Measurements from ENCODE around the gene CACNA1G.
A peak's percentile ranks its signal among the peaks of the same experiment; 100 is the strongest.

Gene CACNA1G

DNA sequence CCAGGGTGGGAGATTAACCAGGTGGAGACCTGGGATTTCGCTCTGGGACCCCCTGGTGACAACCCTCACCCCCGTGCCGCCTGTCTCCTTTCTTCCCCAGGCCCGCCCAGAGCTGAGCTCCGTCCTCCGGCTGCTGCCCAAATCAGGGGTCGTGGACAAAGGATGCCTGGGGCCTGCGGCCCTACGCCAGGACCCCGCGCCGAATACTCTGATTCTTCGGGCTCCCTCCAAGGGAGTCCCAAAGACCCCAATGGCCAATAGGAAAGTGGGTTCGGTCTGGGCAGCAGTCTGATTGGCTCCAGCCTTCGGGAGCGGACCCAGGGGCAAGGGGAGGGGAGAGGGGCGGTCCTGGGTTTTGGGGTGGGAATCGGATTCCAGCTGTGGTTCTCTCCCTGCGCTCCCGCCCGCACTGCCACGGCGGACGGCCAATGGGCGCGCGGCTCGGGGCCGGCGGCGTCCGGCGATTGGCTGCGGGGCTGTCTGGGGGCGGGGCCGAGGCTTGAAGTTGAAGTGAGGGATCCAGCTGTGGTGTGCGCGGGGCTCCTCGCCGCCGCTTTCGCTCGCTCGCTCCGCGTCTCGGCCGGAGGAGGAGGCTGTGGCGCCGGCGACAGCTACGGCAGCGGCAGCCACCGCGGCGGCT is at the start of gene CACNA1G:
CACNA1G (plus strand) TSS at position 531 of the 640 bp plus-strand sequence. CDS start 745 bp downstream, outside the sequence.
- peak; percentile 83 to 86 for DNase-seq

DNA sequence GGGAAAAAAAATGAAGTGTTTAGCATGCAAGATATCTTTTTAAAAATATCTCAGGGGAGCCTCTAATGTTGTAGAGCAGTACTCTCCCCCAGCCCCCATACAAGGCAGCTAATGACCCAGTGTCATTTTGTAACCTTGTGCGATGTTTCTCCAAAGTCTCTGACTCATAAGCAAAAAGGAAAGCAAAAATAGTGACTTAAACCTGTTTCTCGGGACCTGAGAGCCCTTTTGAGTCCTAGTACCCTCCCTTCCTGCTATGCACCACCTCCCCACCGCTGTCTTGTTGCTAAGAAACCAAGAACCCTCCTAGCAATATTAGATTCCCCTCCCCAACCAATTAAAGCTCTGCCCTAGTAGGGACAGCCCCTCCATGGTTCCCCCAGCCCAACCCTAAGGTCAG is 49.5 kb upstream of the CACNA1G start:
- peak; percentile 23 to 35 for DNase-seq

DNA sequence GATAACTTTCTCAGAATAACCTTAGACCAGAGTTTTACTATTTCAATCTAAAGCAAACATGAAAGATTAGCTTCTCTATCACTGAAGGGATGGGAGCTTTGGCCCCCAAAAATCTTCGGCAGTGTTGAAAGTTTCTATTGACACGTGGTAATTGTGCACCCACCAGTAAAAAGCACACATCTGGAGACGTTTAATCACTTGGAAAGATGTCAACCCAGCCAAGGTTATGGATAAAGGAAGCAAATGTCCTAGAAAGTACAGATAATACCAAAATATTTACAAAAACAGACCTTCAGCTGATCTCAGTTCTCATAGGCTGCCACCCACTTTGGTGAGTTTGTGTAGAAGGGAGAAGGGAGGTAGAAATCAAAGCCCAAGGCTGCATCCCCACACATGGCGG is 47.0 kb upstream of the CACNA1G start:
- no peak for DNase-seq

DNA sequence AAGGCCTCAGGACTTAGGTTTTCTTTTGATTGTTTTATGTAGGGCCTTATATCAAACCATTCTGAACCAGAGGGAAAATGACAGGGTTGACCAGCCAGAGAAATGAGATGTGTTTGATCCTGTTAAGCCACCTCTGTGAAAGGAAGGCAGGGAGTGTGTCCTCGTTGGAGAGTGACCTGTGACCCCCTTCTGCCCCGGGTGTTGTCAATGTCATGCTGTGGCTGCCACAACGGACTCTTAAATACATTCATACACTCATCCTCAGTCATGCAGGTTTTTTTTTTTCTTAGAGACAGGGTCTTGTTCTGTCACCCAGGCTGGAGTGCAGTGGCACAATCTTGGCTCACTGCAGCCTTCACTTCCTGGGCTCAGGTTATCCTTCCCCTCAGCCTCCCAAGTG is 46.1 kb upstream of the CACNA1G start:
- no peak for DNase-seq

DNA sequence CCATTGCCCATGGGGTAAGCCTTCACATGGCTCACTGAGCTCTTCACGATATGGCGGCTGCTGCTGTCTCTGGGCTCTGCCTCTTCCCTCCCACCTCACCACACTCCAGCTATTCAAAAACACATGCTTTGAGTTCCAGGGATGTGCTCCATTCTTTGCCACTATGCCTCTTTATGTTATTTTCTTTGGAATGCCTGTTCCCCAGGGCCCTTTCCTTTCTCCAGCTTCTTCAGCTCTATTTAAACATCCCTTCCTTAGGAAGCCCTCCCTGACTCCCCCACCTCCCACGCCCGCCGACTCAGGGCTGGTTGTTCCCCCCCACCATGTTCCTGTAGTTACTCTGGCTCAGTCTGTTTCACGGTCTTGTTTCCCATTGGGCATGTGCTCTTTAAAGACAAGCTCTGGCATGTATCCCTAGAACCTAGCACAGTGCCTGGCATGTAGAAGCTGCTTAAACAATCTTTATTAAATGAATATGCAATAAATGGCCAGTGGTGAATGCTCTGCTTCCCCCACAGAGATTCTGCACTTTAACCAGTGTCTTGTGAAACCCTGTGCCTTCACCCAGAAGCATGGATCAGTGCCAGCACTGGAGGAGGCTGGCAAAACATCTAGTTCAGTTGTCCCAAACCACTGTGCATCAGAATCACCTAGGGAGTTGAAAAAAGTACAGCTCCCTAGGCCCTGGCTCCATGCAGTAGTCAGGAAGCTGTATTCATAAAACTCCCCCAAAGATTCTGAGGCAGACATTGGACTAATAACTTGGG is 45.4 kb upstream of the CACNA1G start:
- DNase-seq, result no peak

DNA sequence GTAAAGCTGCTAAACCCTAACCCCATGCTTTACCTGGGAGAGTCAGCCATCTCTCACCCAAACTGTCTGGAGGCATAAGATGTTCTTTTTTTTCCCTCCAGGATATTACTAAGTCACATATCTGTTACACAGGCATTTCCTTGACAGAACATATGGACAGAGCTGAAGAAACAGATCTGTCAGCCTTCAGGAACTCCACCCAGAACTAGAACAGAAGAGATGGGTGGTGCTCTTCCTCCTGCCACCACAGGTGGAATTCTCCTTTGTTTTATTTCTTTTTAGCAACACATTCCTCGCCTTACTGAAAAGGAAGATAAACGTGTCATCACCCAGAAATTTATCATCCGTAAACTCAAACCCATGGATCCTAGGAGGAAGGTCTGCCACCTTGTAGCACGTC is 43.5 kb upstream of the CACNA1G start:
- DNase-seq, result no peak

DNA sequence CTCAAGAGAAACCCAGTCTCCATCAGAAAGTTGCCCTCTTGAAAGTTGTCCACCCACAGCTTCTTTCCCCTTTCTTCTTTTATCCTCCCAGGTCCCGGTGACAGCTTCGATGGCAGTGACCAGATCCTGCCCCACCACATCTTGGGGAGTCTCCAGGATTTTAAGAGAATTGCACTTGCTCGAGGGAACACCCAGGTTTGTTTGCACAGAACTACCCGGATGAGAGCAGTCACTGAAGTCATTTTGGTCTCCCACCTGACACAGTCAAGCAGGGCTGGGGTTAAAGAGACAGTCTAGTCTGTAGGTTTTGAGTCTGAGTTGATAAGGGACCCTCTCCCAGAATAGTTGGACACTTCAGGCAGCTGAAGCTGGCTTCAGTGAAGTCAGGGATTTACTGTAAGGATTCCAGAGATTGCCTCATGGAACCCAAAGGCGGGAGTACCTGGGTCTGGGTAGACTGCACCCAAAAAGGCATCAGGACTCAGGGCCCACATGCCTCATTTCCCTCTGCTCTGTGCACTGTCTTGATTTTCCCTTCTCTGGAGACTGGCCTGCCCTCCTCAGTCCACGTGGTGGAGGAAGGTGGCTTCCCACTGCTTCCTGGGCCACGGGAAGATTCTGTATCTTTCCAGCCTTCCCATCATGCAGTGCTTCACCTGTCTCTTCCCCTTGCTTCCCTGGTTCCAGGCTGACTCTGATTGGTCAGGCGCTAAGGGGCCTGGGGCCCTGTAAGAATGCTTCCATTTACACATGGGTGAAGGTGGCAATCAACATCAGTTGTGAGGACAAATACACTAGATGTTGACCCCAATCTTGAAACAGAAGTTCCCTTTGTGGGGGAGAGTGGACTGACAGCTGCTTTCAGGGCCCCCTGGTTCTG is 42.8 kb upstream of the CACNA1G start:
- no peak for DNase-seq

DNA sequence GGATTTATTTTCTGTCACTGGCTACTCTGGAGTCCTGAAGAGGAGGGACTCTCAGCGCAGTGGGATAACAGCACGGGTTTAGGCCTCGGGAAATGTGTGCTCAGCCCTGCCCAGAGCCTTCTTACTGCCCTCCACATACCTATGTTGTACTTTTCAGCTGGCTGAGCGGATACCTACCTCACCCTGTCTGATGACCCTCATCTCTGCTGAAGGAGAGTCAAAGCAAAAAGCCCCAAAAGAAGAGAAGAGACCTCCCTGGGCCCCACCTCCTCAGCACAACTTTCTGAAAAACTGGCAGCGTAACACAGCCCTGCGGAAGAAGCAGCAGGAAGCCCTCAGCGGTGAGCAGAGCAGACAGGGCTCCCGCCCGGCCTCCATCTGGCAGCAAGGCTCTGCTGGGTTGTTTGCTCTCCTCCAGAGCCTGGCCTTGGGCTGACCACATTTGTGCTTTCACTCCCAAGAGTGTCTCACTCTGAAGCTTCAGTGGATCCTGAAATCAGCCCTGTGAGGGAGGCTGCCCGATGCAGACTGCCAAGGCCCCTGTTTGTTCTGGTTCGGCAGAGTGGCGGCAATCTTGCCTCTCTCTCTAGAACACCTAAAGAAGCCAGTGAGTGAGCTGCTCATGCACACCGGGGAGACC is 42.0 kb upstream of the CACNA1G start:
- no peak for DNase-seq

DNA sequence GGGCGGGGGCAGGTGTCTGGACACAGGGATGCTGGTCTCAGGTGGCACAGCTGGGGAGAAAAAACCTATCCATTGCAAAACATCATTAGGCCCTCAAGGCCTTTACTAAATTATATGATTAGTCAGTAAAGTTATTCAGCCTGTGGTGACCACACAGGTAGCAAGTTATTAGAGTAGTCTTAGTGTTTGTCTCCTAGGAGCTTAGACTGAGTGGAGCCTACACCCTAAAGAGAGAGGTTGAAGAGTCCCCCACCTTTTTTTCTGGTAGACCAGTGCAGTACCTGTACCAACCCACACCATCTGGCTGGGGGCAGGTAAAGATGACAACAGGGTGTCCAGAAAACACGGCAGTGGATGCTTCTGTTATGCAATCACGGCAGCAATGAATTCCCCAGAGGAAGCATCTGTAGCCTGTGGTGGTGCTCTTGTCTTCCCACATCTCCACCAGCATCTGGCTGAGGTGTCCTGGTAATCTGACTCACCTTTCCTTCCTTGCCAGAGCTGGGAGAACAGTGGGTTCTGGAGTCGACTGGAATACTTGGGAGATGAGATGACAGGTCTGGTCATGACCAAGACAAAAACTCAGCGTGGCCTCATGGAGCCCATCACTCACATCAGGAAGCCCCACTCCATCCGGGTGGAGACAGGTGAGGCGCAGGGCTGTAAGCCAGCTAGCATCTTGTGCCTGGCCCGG is 41.2 kb upstream of the CACNA1G start:
- no peak for DNase-seq

DNA sequence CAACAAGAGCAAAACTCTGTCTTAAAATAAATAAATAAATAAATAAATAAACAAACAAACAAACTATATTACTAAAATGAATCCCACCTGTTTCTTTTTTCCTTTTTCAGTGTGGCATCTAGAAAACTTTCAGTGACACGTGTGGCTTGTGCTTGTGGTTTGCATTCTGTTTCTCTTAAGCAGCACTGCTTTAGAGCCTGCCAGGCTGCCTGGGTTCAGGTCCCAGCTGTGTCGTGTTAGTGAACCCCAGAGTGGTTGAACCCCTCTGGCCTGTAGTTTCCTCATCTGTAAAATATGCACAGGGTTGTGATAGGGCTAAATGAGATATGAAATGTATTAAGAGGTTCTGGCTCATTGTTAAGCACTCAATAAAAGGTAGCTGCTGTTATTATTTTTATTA is 40.0 kb upstream of the CACNA1G start:
- DNase-seq, result no peak

DNA sequence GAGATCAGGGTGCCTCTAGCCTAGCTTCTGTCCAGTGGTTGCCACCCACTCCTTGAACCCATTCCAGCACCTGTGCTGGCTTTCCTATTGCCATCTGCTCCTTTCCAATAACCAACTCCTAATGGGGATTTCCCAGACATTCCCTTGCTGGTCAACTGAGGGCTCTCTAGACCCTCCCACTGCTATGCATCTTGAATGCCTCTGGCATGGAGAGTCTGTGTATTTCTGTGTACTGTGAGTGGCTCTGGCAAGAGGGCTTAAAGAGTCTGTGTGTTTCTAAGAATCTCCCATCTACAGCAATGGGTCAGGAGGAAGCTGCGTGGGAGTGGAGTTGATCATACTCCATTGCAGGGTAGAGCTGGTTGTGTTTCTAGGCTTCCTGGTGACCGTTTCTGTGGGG is 39.0 kb upstream of the CACNA1G start:
- no peak for DNase-seq

DNA sequence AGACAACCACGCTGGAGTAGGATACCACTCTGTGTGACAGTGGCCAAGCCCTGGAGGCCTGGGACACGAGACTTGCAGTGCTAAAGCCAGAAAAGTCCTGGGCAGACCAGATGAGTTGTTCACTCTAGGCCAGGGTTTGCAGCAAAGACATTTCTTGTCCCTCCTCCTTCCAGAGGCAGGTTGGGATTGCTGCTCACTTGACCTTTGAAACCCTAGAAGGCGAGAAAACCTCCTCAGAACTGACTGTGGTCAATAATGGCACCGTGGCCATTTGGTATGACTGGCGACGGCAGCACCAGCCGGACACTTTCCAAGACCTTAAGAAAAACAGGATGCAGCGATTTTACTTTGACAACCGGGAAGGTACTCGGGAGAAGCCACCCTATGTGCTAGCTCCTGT is 37.7 kb upstream of the CACNA1G start:
- DNase-seq, result no peak

DNA sequence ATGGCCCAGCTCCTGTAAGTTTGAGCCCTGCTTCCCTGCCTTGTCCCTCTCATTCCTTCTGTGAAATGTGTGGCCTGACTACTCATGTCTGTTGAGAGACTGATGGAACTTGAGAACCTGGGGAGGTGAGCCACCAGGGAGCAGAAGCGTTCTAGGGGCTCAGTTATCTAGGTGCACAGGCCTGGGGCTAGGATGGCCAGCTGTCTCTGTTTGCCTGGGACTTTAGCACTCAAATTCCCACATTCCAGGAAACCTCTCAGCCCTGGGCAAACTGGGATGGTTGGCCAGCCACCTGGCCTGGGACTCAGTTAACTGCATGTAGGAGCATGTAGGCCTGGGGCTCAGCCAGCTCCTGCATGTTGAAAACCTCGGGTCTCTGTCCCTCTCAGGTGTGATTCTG is 37.3 kb upstream of the CACNA1G start:
- DNase-seq, result no peak

DNA sequence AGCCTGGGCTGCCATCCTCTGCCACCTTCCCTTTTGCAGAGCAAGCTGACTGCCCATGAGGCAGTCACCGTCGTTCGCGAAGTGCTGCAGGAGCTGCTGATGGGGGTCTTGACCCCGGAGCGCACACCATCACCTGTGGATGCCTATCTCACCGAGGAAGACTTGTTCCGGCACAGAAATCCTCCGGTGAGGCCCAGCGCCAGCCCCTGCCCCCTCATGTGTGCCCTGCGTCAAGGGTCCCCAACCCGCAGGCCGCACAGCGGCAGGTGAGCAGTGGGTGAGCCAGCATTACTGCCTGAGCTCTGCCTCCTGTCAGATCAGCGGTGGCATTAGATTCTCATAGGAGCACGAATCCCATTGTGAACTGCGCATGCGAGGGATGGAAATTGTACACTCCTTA is 35.7 kb upstream of the CACNA1G start:
- no peak for DNase-seq

DNA sequence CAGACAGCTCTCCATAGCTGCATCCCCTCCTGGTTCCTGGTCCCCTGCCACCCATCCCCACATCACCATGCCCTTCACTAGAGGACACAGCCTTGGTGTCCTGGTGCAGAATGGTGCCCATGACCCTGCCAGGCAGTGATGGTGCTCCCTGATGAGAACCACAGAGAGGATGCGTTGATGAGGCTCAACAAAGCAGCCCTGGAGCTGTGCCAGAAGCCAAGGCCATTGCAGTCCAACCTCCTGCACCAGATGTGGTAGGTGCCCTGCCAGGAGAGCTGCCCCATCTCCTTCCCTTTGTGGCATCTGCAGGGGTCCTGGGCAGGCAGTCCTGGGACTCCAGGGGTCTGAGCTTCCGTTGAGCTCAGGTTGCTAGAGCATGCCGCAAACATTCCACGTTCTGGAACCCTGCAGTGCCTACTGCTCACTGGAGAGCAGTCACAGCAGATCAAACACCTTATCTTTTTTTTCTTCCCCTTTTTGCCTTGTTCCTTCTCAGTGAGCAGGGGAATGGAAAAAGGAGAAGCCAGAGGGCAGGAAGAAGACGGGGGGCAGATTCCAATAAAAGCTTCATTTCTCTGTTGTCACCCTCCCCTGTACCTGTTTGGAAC is 33.3 kb upstream of the CACNA1G start:
- no peak for DNase-seq

DNA sequence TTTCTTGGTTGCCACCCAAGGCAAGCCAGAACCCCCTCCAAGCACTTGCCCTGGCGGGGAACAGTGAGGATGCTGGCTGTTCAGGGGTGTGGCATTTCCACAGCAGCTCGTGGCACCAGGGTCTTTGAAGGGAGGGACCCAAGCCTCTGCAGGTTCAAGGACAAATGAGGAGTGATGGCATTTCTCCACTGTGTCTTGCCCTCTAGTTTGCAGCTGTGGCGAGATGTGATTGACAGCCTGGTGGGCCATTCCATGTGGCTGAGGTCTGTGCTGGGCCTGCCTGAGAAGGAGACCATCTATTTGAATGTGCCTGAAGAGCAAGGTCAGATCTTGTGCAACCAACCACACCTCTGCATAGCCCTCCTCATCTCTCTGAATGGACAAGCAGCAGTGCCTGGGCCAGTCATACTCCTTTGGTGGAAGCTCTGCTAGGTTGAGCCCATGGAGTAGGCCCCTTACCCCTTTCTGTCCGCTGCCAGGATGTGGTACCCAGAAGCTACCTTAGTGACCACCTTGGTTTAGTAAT is 32.5 kb upstream of the CACNA1G start:
- no peak for DNase-seq

DNA sequence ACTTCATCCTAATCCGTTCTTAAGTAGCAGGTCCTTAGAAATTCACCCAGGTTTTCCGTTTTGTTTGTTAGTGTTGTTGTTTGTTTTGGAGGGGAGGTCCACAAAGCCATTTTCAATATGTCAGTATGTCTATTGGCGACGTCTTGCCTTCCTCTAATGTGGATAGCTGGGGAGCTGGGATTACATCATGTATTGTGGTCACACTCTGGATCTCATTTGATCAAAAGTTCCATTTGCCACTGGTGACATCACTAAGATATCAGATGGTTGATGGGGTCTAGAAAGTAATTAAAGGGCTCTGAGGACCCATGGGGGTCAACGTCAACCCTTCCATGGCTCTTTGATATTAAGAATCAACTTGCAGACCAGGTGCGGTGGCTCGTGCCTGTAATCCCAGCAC is 30.7 kb upstream of the CACNA1G start:
- no peak for DNase-seq

DNA sequence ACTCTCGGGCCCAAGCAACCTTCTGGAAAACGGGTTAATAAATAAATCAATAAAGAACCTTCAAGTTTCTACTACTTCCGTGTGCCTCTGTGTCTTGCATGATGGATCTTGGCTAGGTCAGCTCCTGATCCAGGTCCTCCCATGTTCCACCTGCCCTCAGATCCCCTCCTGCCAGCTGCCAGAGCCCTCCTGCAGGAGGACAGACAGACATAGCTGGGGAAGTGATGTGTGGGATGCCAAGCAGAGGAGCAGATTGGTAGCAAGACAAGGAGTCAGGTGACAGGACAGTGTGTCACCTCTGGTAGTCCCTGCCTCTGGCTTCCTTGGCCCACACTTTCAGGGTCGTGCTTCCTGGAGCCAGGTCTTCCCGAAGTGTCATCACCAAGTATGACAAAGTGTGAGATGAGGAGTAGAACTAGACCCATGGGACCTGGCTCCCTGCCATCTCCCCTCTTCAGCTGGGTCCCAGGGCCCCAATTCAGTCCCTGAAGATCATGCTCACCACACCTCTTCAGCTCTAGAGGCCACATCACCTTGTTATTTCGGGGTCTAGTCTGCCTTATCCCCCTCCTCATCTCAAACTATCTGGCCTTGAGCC is 29.0 kb upstream of the CACNA1G start:
- no peak for DNase-seq

DNA sequence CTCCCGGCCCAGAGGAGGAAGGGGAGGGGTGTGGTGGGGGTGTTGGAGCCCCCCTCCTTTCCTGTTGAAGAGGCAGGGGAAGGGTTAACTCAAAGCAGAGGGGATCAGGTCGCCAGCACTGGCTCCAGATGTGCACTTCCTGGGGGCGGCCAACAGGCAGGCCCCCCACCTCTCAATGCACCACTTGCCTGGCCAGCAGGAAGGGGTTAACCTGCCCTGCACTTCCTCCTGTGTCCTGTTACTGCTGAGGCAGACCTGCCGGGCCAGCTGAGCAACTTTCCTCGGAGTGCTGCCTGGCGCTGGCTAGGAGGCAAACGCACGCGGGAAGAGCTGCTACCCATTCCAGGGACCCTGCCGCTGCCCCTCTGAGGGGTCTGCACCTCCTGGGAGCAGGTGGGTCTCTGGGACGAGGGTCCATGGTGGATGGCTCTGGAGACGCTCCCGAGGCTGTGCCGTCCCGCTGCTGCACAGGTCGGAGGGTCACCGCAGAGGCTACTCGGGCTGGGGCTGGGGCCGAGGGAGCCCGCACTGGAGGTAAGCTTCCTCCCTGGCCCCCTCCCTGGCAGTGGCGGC is 28.0 kb upstream of the CACNA1G start, which contains the start of gene EPN3:
EPN3 (plus strand) TSS at position 284 of the 573 bp plus-strand sequence. CDS start 3,822 bp downstream, outside the sequence.
- DNase-seq, result no peak

DNA sequence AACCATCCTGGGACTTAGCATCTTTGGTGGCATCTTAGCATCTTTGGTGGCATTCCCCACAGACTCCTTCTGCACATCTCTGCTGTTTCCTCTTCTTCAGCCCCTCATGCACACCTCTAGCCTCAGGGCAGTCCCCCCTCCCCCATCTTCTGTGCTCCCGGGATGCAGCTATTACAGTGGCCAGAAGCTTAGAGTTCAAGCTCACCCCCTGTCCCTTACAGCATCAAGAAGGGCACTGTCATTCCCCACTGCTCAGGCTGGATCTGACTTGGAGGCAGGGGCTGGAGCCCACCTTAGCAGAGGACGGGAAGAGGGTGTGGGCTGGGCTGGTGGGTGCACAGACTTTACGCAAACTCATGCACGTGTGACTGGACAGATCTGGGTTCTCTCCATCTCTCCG is 27.3 kb upstream of the CACNA1G start:
- DNase-seq, result no peak

DNA sequence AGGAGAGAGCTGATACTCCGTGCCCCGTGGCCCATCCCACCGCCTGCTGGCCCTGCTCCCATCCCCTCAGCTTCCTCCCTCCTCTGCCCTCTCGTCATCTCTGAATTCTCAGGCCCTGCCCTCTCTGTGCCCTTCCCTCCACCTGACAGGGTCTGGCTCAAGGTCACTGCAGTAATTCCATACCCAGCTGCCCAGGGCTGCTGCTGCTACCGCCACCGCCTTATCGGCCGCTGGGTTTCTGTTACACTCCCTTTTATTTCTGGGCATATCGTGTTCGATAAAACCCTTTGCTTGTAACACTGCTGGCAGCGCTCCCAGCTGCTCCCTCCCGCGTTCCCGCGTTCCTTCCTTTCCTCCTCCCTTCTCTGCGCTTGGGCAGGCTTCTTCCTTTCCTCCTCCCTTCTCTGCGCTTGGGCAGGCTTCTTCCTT is 26.8 kb upstream of the CACNA1G start:
- no peak for DNase-seq

Measured in activated CD4-positive, alpha-beta T cell treated with anti-CD3 and anti-CD28 coated beads, Interleukin-2, amount 50 U/mL, for 4 hours (primary cell).